Activated CD8-positive, alpha-beta memory T cell treated with anti-CD3 and anti-CD28 coated beads, Interleukin-2, amount 50 U/mL, for 1 hour (primary cell): ENCODE measurements around the gene CEACAM1.
"Not testable (repeated sequence)": the region's sequence is repeated elsewhere in the genome, so short reads cannot be mapped to it uniquely, and the experiment has no call there.

ENCODE experiments used
- DNase-seq: peaks from one replicate; pipeline ENCODE4 v3.0.0-alpha.2; 2020; ENCODE audit errors: extremely low read depth

The CEACAM1 gene

DNA sequence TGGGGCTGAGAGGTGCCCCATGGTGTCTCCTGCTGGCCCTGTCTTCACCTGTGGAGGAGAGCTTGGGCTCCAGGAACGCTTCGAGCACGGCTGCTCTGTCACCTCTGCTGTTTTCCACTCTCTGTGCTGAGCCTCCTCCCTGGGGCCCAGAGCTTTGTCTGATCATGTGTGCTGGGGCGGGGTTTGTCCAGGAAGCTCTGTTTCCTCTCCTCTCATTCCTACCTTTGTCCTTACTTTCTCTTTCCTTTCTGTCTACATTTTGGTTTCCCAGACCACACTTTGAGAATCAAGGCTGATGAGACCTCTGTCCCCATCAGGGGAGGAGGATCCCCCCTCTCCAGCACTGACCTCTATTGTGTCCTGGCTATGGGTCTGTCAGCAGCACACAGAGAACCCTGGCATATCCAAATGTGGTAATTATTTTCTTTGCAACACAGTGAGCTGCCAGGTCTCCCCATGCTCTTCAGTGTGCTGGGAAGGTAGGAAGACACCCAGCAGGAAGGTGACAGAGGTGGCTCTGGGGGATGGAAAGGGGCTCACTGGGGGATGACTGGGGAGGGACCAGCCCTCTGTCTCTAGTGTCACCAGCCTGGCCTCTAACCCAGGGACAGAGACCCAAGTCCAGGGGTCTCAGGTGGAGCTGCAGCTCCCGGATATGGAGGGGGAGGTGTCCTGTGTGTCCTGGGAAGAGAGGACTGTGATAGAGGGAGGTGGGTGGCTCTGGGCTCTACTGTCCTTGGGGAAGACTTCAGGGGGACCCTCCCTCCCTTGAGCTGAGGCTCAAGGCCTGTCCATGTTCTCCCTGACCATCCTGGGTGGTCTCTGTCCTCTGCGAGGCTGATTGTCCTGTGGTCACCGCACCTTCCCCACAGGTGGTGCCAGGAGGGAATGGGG lies at the start of gene CEACAM1:
CEACAM1 (minus strand) TSS at position 128 of the 894 bp plus-strand sequence; CDS start at position 21, 107 bp downstream.
- DNase-seq: peak; percentile 5

DNA sequence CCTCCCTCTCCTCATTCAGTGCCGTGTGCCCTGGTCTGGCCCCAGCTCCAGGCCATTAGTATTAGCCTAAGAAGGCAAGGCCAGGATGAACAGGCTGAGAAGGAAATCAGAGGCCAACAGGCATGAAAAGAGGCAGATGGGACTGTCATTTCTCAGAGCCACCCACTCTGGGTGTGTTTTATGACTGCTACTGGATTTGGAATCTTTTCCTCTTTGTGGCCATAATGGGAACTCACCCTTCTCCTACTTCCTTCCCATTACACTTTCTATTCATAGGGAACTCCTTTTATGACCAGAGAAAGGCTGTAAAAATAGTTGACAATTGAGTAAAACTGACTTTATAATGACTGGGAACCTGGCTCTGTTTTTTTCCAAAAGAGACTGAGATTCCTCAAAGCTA lies 48.7 kb upstream of the CEACAM1 start:
- DNase-seq: no peak

- DNase-seq: no peak
These were observed 48.0 kb upstream of the CEACAM1 start for GRCh38 chr19:42576241-42576640.

GRCh38 chr19:42573642-42574041 lies 45.4 kb upstream of the CEACAM1 start:
- no peak for DNase-seq

GRCh38 chr19:42571116-42571515 lies 42.8 kb upstream of the CEACAM1 start:
- no peak for DNase-seq

DNA sequence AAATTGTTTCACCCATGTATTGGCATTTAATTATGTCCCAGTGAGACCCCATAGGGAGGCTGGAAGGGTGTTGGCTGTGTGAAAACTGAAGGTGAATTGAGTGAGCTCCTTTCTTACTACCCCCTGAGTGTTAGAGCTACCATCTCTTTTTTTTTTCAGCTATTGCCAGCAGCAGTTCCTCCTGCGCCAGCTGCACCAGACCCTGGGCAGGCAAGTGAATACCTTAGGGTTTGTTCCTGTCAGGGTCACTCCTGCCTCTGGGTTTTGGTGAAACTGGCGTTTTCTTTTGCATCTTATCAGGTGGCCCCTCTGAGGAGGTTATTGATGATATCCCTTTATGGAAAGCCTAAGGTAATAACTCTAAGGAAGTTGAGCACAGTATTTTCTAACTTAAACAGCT lies 40.9 kb upstream of the CEACAM1 start:
- no peak for DNase-seq

DNA sequence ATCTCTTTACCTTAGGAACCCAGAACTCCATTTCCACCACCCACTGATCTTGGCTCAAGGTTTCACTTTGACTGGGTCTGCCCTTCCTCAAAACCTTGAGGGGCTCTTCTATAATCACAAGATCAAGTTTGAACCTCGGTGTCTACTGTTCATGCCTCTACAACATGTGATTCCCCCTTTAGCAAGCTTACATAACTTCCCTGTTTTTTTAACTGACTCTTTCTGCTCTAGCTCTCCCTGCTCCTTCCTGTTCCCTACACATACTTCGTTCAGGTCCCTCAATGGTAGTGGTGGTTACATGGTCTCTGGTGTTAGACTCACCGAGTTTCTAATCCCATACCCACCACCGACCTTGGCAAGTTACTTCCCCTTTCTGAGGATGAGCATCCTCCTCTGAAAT lies 39.7 kb upstream of the CEACAM1 start:
- DNase-seq: no peak

DNA sequence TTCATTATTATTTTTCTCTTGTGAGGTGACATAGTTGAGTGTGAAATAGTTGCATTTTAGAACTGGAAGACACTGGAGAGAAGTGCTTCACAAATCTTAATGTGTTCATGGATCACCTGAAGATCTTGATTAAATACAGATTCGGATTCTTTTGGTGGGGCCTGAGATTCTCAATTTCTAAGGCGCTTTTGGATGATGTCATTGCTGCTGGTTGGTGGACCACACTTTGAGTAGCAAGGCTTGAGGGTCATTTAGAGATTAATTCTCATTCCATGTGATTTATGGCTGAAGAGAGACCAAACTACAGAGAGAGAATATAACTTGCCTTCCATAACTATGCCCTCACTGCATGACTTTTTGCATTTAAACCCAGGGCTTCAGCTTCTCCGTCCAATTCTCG lies 39.3 kb upstream of the CEACAM1 start:
- no peak for DNase-seq

DNA sequence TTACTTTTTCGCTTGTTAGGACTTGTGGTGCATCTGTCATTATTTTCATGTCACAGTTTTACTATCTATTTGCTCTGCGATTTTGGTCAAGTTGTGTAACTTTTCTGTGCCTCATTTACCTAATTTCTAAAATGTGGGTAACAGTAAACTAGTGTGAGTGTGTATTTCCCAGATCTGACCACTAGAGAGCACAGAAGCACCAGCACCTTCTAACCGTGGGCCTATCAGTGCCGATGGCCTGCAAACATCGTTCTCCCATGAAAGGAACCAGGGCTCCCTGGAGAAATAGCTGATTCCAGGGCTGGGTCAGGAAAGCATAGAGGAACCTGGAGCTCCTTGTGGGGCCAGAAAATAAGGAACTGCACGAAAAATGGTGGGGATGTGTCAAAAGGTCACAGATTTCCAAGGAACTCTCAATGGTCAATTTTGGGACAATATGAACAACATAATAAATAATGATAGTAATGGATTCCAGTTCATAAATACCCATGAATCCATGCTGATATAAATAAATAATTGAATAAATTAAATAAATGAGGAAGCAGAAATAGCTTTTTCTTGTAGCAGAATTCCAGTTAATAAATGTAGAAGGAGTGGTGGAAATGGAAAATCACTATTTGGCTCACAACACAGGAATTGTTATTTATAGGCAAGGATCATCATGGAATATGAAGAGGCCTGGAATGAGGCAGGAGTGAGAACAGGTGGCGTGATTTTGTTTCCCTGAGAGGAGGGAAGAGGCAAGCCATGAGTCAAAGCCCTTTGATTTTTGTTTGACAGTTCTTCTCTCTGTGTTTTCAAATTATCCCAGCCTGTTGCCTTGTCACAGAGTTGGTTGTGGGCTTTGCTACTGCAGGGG lies 35.3 kb upstream of the CEACAM1 start:
- DNase-seq: no peak

- DNase-seq: no peak
These were observed 33.2 kb upstream of the CEACAM1 start for GRCh38 chr19:42561512-42561911.

GRCh38 chr19:42560731-42561130 lies 32.5 kb upstream of the CEACAM1 start:
- DNase-seq: no peak

- DNase-seq: no peak
These were observed 30.3 kb upstream of the CEACAM1 start for GRCh38 chr19:42558450-42559150.

DNA sequence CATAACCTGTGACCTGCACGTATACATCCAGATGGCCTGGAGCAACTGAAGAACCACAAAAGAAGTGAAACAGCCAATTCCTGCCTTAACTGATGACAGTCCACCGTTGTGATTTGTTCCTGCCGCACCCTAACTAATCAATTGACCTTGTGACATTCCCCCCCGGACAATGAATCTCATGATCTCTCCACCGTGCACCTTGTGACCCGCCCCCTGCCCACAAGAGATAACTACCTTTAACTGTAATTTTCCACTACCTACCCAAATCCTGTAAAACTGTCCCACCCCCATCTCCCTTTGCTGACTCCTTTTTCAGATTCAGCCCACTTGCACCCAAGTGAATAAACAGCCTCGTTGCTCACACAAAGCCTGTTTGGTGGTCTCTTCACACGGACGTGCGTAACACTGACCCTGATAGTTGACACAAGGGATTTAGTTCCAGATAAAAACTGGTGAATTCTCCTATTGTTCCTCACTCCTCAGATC lies 29.1 kb upstream of the CEACAM1 start:
- DNase-seq: not testable (repeated sequence)

DNA sequence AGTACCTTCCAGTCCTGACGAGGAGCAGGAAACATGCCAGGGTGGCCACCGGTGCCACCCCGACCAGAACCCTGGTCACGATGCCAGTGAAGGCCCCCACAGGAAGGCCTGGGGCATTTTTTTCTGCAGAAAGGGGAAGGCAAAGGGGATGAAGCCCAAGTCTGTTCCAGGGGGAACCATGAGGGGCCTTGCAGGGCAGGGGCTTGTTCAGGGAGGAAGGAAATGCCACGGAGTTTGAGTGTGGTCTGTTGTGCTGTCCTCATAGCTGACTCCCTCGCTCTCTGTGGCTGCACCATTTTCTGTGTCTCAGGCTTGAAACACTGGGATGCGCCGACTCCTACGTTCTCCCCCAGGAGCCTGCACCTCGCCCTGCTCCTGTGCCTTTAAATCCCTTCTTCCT lies 27.5 kb upstream of the CEACAM1 start:
- no peak for DNase-seq

- DNase-seq: no peak
These were observed 27.0 kb upstream of the CEACAM1 start for GRCh38 chr19:42555317-42555716.

DNA sequence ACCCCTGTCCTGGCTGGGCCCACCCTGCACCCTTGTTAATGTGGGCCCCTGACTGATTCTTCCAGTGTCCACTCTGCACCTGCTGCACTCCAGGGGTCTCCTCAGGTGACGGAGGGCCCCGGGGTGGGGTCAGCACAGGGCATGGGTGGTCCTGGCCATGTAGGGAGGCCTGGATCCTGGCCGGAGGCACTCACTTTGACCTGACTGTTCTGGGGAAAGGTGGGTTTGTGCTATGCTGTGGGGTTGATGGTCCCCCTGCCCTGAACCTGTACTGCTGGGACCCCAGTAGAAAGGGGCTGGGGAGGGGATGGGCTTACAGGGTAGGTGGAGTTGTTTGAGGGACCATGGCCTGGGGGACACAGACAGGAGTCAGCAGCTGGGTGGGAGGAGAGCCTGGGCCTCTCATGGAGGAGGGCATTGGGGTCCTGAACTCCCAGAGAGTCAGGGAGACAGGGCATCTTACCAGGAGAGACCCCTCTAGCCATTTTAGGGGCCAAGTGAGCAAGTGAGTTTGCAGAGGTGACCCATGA lies 25.8 kb upstream of the CEACAM1 start:
- no peak for DNase-seq

DNA sequence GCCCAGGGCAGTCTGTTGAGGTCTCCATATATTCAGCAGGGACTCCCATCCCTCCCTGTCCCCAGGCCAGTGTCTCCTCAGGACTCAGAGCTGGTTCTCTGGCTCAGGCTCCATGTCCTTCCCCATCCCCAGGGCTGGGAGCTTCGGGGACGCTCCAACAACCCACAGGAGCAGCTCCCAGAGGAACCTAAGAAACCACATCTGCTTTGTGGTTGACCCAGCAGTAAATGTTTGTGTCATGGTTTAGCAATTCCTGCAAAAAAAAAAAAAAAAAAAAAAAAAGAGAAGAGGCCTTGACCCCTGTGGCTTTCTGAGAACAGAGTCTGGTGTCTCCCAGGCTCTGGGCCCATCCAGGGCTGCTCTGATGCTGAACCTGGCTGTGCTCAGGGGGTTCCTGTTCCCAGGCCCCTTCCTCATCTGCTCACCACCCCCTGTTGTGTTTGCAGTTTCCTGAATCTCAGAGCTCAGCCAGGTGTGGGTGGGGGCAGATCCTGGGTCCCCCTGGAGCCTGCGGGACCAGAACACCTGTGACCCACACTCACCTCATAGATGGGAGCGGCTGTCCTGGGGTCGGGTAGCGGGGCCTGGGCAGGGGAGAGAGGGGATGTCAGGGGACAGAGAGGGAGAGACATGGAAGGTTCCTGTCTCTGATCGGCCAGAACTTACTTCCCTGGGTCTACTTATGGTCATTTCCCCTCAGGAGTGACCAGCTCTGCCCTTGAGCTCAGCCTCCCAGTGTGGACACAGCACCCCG lies 25.2 kb upstream of the CEACAM1 start:
- DNase-seq: no peak

GRCh38 chr19:42552086-42553065 lies 24.1 kb upstream of the CEACAM1 start:
- no peak for DNase-seq

GRCh38 chr19:42550521-42550920 lies 22.2 kb upstream of the CEACAM1 start:
- not testable (repeated sequence) for DNase-seq

- not testable (repeated sequence) for DNase-seq
These were observed 20.8 kb upstream of the CEACAM1 start for GRCh38 chr19:42549067-42549466.
